ENCODE results near the gene SALL3.

DNA sequence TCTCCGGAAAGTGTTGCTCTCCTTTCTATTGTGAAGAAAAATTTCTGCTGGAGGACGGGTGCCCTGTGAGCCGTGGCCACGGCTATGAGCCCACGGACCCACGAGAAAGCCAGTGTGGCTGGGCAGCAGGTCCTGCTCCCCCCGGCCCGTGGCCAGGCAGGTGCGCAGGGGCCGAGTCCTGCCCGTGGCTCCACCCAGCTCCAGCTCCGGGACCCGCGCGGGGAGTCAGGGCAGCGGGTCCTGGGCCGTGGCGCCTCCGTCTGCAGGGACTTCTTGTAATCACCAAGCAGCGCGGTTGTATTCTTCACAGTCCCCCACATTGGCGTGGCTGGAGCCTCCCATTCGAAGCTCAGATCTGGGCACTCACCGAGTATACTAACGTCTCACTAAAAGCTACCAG lies 43.0 kb downstream of the SALL3 start:
- TF ChIP-seq GATA2 (IDR thresholded peaks at IDR 0.05; ENCODE audit: low read depth, low read length) (no peak), GATA3 (IDR thresholded peaks at IDR 0.05; ENCODE audit: low read depth, low read length) (no peak)

Data from SH-SY5Y (cell line).